A549 (cell line): ENCODE measurements around the gene KDM6B. TPM values are rescaled to one million over a fixed set of nuclear protein-coding genes. Genes with fewer than 3 reads are reported as not detected.

Experiments used
- ATAC-seq, 2 experiments: fragments of 200-7000 bp in 1 of 2; fragments of >200 bp in 1 of 2; cut with Nextera tagmentation in 1 of 2; cut with Tn5 transposase in 1 of 2; 3 replicates each; pipeline versions ENCODE4 v1.8.0 to v1.9.1; 2018 to 2020; ENCODE audit warnings: mild to moderate bottlenecking in 1 of 2, moderate library complexity in 1 of 2
- CTCF ChIA-PET: fragments of 300-600 bp; sonication (Branson Sonifier 250); formaldehyde crosslinking; extraction: SDS; loops from one replicate; lab custom pipeline; 2021; ENCODE audit warnings: antibody characterized with exemption, inconsistent platforms; lab: Yijun Ruan, JAX
- POLR2A ChIA-PET: fragments of 350-600 bp; formaldehyde crosslinking; extraction: SDS; loops from one replicate; lab custom pipeline; 2021; ENCODE audit warnings: antibody characterized with exemption, inconsistent platforms; lab: Yijun Ruan, JAX
- DNase-seq, 2 experiments: peaks; one replicate each; pipeline versions ENCODE4 v3.0.0 to v3.0.0-alpha.2; 2011 to 2016; ENCODE audit warnings: low read depth in 1 of 2, low spot score in 1 of 2
- FAIRE-seq: peaks from 2 replicates; lab custom pipeline; 2011; peaks lifted over from hg19 to GRCh38; lab: Jason Lieb, UNC
- H3K27ac ChIP-seq, 2 experiments: fragments of >200 bp; sonication (Bioruptor Twin); formaldehyde crosslinking; 3 replicates each; pipeline ENCODE4 v1.5.1; 2016 to 2017
- H3K4me1 ChIP-seq: fragments of >200 bp; sonication (Bioruptor Twin); formaldehyde crosslinking; 3 replicates; pipeline ENCODE4 v1.6.1; 2016
- H3K4me2 ChIP-seq: fragments of >200 bp; sonication (Bioruptor Twin); formaldehyde crosslinking; 3 replicates; pipeline ENCODE4 v1.6.1; 2016
- H3K4me3 ChIP-seq: fragments of >200 bp; sonication (Bioruptor Twin); formaldehyde crosslinking; 3 replicates; pipeline ENCODE4 v1.5.1; 2016
- H3K9me3 ChIP-seq: fragments of >200 bp; sonication (Bioruptor Twin); formaldehyde crosslinking; 3 replicates; pipeline ENCODE4 v1.6.1; 2016
- CBX8 ChIP-seq: fragments of 200-600 bp; sonication (generic); IDR thresholded peaks from 2 replicates; pipeline ENCODE4 v1.6.1; 2016
- CHD4 ChIP-seq: fragments of 200-600 bp; sonication (generic); IDR thresholded peaks from 2 replicates; pipeline ENCODE4 v1.6.1; 2016; ENCODE audit warnings: antibody characterized with exemption, mild to moderate bottlenecking, borderline replicate concordance
- EHMT2 ChIP-seq: fragments of 200-600 bp; sonication (generic); IDR thresholded peaks from 2 replicates; pipeline ENCODE4 v1.6.1; 2016; ENCODE audit warnings: antibody characterized with exemption, low read depth, mild to moderate bottlenecking, moderate library complexity
- EP300 ChIP-seq, 2 experiments: fragments of >200 bp; sonication (Bioruptor Twin); formaldehyde crosslinking; IDR thresholded peaks; 2 replicates in 1 of 2; 3 replicates in 1 of 2; pipeline ENCODE4 v1.6.1; 2016 to 2017
- FOSB ChIP-seq: fragments of 250-450 bp; sonication (Bioruptor Pico); IDR thresholded peaks from 2 replicates; pipeline ENCODE4 v1.5.0; 2020; ENCODE audit warnings: mild to moderate bottlenecking, moderate library complexity
- HEYL ChIP-seq: fragments of 250-450 bp; sonication (Bioruptor Pico); IDR thresholded peaks from 2 replicates; pipeline ENCODE4 v1.8.0; 2021; ENCODE audit warnings: mild to moderate bottlenecking, moderate library complexity
- HOXA7 ChIP-seq: fragments of 250-450 bp; sonication (Bioruptor Pico); IDR thresholded peaks from 2 replicates; pipeline ENCODE4 v1.5.0; 2020; ENCODE audit warnings: mild to moderate bottlenecking, moderate library complexity
- HOXB13 ChIP-seq: fragments of 250-450 bp; sonication (Bioruptor Pico); IDR thresholded peaks from 2 replicates; pipeline ENCODE4 v1.5.0; 2020; ENCODE audit warnings: low read depth, mild to moderate bottlenecking, moderate library complexity
- JUNB ChIP-seq: fragments of >200 bp; sonication (Bioruptor Twin); formaldehyde crosslinking; IDR thresholded peaks from 2 replicates; pipeline ENCODE4 v1.6.1; 2016
- MAFK ChIP-seq: fragments of 450-650 bp; IDR thresholded peaks from 2 replicates; pipeline ENCODE4 v1.6.1; 2014; ENCODE audit not compliant: partially characterized antibody
- MYC ChIP-seq: IDR thresholded peaks from 2 replicates; pipeline ENCODE4 v1.6.1; 2012; ENCODE audit warnings: mild to moderate bottlenecking, inconsistent platforms, low read length, improper control_type of control experiment, borderline replicate concordance
- NFE2L2 ChIP-seq: fragments of 150-350 bp; conservative IDR thresholded peaks from 2 replicates; pipeline ENCODE4 v1.6.1; 2014; ENCODE audit warnings: low read length
- POLR2AphosphoS2 ChIP-seq: conservative IDR thresholded peaks from 2 replicates; pipeline ENCODE4 v1.6.1; 2012; ENCODE audit warnings: low read length, improper control_type of control experiment, inconsistent platforms
- RFX5 ChIP-seq: fragments of 450-650 bp; IDR thresholded peaks from 2 replicates; pipeline ENCODE4 v1.7.1; 2014; ENCODE audit warnings: antibody characterized with exemption, mild to moderate bottlenecking, moderate library complexity
- SREBF2 ChIP-seq: fragments of 450-650 bp; IDR thresholded peaks from 2 replicates; pipeline ENCODE4 v1.6.1; 2014; ENCODE audit warnings: mild to moderate bottlenecking, moderate library complexity
- TFCP2L1 ChIP-seq: fragments of 250-450 bp; sonication (Bioruptor Pico); IDR thresholded peaks from 2 replicates; pipeline ENCODE4 v1.5.0; 2021; ENCODE audit warnings: mild to moderate bottlenecking
- ZSCAN20 ChIP-seq: fragments of 250-450 bp; sonication (Bioruptor Pico); IDR thresholded peaks from 2 replicates; pipeline ENCODE4 v1.8.0; 2022; ENCODE audit warnings: mild to moderate bottlenecking, moderate library complexity
- WGBS: methylation state at CpG from one replicate; pipeline ENCODE4 v1.1.6; 2017; ENCODE audit errors: missing lambda C conversion rate; 5-methylcytosine and 5-hydroxymethylcytosine counted together
- polyA plus RNA-seq, 4 experiments: library from polyadenylated mRNA; depleted of rRNA in 3 of 4; stranded (reverse); fragments of >200 nt; fragmentation: RNase III in 1 of 4; extraction: RNeasy Plus Mini Kit Qiagen cat#74134 plus additional on column Dnase treatment in 1 of 4; gene quantifications; 2 replicates in 3 of 4; 3 replicates in 1 of 4; pipeline ENCODE4 v1.2.3, GENCODE V29; 2011 to 2017
- TF ChIP-seq, protein P1 (sequence below): fragments of >200 bp; sonication (Bioruptor Twin); formaldehyde crosslinking; IDR thresholded peaks from 2 replicates; pipeline ENCODE4 v1.6.1; 2016
- TF ChIP-seq, protein P2 (sequence below): IDR thresholded peaks from 2 replicates; pipeline ENCODE4 v1.6.1; 2012
- TF ChIP-seq, protein P3 (sequence below): fragments of 450-650 bp; IDR thresholded peaks from 2 replicates; pipeline ENCODE4 v1.6.1; 2014; ENCODE audit warnings: antibody characterized with exemption
- TF ChIP-seq, protein P4 (sequence below): fragments of 250-450 bp; sonication (Bioruptor Pico); IDR thresholded peaks from 2 replicates; pipeline ENCODE4 v1.5.0; 2020; ENCODE audit warnings: low read depth, mild to moderate bottlenecking, moderate library complexity

Gene KDM6B
- polyA plus RNA-seq, 2 of the 4 experiments (the other 2 are of a cell fraction), result 1.3 to 8.8 TPM

DNA sequence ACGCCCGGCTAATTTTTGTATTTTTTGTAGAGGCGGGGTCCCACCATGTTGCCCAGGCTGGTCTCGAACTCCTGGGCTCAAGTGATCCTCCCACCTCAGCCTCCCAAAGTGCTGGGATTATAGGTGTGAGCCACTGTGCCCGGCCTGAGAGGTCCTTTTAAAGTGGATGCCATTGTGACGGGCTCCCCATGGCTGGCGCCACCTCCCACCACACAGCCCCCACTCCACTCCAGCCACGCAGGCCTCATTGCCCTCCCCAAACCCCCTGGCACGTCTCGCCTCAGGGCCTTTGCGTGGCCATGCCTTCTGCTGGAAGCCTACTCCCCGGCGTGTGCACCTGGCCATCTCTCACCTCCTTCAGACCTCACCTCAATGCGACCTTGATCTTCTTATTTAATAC lies 11.9 kb upstream of the KDM6B start:
- POLR2A ChIA-PET, result no interaction called here
- TF ChIP-seq MYC (no peak), EP300 (IDR thresholded peaks at IDR 0.05) (no peak), POLR2AphosphoS2 (no peak), EHMT2 (no peak)
- TF ChIP-seq, protein P1, sequence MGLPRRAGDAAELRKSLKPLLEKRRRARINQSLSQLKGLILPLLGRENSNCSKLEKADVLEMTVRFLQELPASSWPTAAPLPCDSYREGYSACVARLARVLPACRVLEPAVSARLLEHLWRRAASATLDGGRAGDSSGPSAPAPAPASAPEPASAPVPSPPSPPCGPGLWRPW, result no peak
- TF ChIP-seq, protein P2, sequence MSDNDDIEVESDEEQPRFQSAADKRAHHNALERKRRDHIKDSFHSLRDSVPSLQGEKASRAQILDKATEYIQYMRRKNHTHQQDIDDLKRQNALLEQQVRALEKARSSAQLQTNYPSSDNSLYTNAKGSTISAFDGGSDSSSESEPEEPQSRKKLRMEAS, result no peak
- TF ChIP-seq, all 56 proteins: peak for 0
- FAIRE-seq (no peak), ATAC-seq (no peak), DNase-seq (no peak)
- no peak overlapping the region for H3K4me2 ChIP-seq
- CTCF ChIA-PET, result interaction anchor here (0.5 to 24.7 kb wide), 28 partner anchors 10 to 248 kb away, joined by 3 to 677 read pairs (median 6); partner anchors contain the start of genes ALOX15B, CYB5D1, EFNB3 and KDM6B
- H3K27ac ChIP-seq, result no peak overlapping the region
- WGBS, result 42% methylated on average over 14 of the region's 14 CpGs
- H3K4me1 ChIP-seq, result no peaks in the 10 kb centered on the region; the same call in 2 of the 3 replicates
- H3K9me3 ChIP-seq, result no peaks in the 10 kb centered on the region
- H3K4me3 ChIP-seq, result no peak overlapping the region

DNA sequence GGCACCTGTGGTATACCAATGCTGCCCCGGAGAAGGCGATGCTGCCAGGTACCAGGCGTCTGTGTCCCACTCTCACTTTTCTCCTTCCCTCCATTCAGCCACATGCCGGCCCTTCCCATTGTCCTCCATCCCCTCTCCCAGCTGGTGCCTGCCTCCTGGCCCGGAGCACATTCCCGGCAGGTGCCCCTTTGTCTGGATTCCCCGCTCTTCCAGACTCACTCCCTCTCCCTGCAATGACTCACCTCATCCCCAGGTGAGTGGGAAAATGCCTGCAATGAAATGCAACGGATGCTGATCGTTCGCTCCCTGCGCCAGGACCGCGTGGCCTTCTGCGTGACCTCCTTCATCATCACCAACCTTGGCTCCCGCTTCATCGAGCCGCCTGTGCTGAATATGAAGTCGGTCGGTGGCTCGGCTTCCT lies 10.4 kb upstream of the KDM6B start:
- FAIRE-seq (no peak), DNase-seq (no peak), ATAC-seq (no peak)
- TF ChIP-seq RFX5 (no peak), SREBF2 (no peak), HOXB13 (no peak), HOXA7 (no peak), MAFK (no peak), EHMT2 (no peak), NFE2L2 (no peak), JUNB (no peak), CHD4 (no peak), TFCP2L1 (CRISPR knock-in tag) (no peak), FOSB (CRISPR knock-in tag) (no peak)
- TF ChIP-seq, protein P3, sequence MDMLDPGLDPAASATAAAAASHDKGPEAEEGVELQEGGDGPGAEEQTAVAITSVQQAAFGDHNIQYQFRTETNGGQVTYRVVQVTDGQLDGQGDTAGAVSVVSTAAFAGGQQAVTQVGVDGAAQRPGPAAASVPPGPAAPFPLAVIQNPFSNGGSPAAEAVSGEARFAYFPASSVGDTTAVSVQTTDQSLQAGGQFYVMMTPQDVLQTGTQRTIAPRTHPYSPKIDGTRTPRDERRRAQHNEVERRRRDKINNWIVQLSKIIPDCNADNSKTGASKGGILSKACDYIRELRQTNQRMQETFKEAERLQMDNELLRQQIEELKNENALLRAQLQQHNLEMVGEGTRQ, result no peak
- TF ChIP-seq, protein P1, result no peak
- TF ChIP-seq, protein P4, sequence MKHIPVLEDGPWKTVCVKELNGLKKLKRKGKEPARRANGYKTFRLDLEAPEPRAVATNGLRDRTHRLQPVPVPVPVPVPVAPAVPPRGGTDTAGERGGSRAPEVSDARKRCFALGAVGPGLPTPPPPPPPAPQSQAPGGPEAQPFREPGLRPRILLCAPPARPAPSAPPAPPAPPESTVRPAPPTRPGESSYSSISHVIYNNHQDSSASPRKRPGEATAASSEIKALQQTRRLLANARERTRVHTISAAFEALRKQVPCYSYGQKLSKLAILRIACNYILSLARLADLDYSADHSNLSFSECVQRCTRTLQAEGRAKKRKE (CRISPR knock-in tag), result no peak
- no peak overlapping the region for H3K4me2 ChIP-seq
- H3K27ac ChIP-seq, result no peak overlapping the region
- H3K9me3 ChIP-seq, result no peaks in the 10 kb centered on the region
- CTCF ChIA-PET, result interaction anchor here (0.7 to 24.7 kb wide), 28 partner anchors 11 to 566 kb away, joined by 3 to 677 read pairs (median 5); partner anchors contain the start of genes CYB5D1, DNAH2, EFNB3 and KDM6B
- no peaks in the 10 kb centered on the region; the same call in 2 of the 3 replicates for H3K4me1 ChIP-seq
- WGBS, result 84% methylated on average over 20 of the region's 20 CpGs
- POLR2A ChIA-PET, result no interaction called here
- H3K4me3 ChIP-seq, result no peak overlapping the region

DNA sequence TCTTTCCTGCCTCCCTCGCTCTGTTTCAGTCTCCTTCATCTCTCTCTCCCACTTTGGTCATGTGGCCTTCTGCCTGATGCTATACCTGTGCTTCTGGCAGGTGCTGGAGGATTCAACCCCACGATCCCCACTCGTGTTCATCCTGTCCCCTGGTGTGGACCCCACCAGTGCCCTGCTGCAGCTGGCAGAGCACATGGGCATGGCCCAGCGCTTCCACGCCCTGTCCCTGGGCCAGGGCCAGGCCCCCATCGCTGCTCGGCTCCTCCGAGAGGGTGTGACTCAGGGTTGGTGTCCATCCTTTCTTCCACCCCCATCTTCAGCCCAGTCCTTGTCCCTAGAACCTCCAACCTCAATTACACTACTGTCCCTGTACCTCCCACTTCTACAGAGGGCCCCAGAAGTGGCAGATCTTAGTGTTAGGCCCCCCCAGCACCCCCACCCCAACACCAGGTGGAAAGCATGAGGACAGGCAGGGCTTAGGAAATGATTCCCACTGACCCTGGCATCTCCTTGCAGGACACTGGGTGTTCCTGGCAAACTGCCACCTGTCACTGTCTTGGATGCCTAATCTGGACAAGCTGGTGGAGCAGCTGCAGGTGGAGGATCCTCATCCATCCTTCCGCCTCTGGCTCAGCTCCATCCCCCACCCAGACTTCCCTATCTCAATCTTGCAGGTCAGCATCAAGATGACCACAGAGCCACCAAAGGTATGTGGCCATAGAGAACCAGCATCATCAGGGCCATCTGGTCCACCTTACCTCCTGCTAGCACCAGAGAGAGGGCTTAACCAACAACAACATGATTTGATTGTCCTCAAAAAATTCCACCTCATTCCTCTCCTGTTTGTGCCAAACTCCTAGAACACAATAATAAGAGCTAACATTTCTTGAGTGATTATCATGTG lies 9.7 kb upstream of the KDM6B start:
- Histone ChIP-seq H3K9me3 (no peaks in the 10 kb centered on the region), H3K4me1 (no peaks in the 10 kb centered on the region; the same call in 2 of the 3 replicates), H3K4me3 (no peak overlapping the region), H3K27ac (no peak overlapping the region), H3K4me2 (no peak overlapping the region)
- TF ChIP-seq EP300 (IDR thresholded peaks at IDR 0.05), result no peak
- TF ChIP-seq HEYL, result no peak
- TF ChIP-seq, protein P2, result no peak
- TF ChIP-seq CBX8, result no peak
- no peak for TF ChIP-seq ZSCAN20
- no peak for TF ChIP-seq EHMT2
- no peak for TF ChIP-seq CHD4
- WGBS, result 64% methylated on average over 9 of the region's 9 CpGs
- no peak for DNase-seq
- ChIA-PET CTCF (interaction anchor here (0.7 to 24.7 kb wide), 26 partner anchors 8 to 233 kb away, joined by 3 to 677 read pairs (median 9); partner anchors contain the start of genes CYB5D1, DNAH2, KDM6B and NAA38), POLR2A (interaction anchor here (1.1 kb wide), 2 partner anchors 18 to 33 kb away, joined by 4 to 5 read pairs; partner anchors contain the start of gene NAA38)
- no peak for ATAC-seq
- FAIRE-seq, result no peak
